IPS-15b (cell line): ENCODE results near the gene SIRPA.

Experiments used
- H3K27me3 ChIP-seq: one replicate; pipeline ENCODE4 v1.6.1; 2013; ENCODE audit warnings: low read length; ENCODE audit not compliant: control insufficient read depth, insufficient read depth
- H3K36me3 ChIP-seq: one replicate; pipeline ENCODE4 v1.6.1; 2013; ENCODE audit warnings: low read length; ENCODE audit not compliant: control insufficient read depth, insufficient read depth
- H3K4me1 ChIP-seq: one replicate; pipeline ENCODE4 v1.6.1; 2013; ENCODE audit warnings: mild to moderate bottlenecking, low read length; ENCODE audit not compliant: control insufficient read depth, insufficient read depth
- H3K4me3 ChIP-seq: one replicate; pipeline ENCODE4 v1.5.1; 2013; ENCODE audit warnings: low read depth, low read length
- H3K9ac ChIP-seq: one replicate; pipeline ENCODE4 v1.6.1; 2013; ENCODE audit warnings: low read depth, mild to moderate bottlenecking, low read length
- H3K9me3 ChIP-seq: one replicate; pipeline ENCODE4 v1.6.1; 2013; ENCODE audit warnings: mild to moderate bottlenecking, low read length; ENCODE audit not compliant: control insufficient read depth, insufficient read depth

The SIRPA gene

DNA sequence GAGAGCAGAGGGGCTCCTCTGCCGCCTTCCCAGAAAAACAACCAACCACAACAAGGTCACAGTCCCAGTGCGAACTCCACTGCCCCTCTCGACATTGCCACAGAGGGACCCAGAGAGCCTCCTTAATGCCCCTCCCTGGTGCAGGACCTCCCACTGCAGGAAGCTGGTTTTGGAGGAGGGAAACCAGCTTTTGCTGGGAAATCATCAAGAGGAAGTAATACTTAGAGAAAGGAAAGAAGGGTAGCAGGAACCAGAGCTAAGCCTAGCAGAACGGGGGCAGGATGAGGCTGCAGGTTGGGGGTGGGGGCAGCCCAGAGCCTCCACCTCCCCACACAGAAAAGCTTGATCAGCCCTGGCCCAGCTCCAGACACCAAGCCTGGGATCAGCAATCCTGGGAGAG, 37.7 kb upstream of the SIRPA start:
- Histone ChIP-seq H3K27me3 (no peaks in the 10 kb centered on the region), H3K4me1 (peaks cover 2% of the 10 kb centered on the region), H3K9ac (no peak overlapping the region), H3K4me3 (no peak overlapping the region), H3K9me3 (no peaks in the 10 kb centered on the region), H3K36me3 (no peaks in the 10 kb centered on the region)

DNA sequence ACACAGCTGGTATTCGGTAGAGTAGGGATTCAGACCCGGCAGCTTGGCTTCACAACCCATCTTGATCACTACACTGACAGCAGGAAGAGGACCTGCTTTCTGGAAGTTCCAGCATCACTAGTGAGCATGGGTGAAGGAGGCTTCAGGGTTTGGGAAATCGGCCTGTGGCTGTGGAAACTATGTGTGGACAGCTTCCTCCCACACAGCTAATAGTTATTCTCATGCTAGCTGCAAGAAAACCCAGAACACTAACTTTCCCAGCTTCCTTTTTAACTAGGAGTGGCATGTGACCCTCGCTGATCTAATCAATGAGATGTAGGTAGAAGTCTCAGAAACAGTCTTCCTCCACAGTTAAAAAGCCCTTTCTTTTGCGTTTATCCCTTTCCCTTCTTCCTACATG, 36.3 kb upstream of the SIRPA start:
- H3K36me3 ChIP-seq, result no peaks in the 10 kb centered on the region
- no peak overlapping the region for H3K9ac ChIP-seq
- H3K27me3 ChIP-seq, result no peaks in the 10 kb centered on the region
- no peaks in the 10 kb centered on the region for H3K4me1 ChIP-seq
- H3K9me3 ChIP-seq, result no peaks in the 10 kb centered on the region
- H3K4me3 ChIP-seq, result no peak overlapping the region

DNA sequence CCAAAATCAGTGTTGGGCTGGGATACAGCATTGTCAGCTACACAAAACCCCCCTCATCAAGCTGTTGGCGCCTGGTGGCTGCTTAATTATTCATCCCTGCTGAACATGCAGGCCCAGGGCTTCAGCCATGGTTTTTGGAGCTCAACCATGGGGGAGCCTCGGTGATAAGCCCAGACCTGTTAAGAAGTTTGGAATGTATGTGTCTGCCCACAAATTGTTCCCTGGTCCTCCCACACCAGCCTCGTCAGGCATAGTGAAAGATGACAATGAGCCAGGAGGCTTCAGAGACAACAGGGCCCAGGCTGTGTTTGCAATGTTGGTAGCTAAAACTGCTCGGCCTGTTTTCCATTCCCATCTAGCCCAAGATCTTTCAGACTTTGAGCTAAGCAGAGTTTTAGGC, 34.8 kb upstream of the SIRPA start:
- no peaks in the 10 kb centered on the region for H3K36me3 ChIP-seq
- no peaks in the 10 kb centered on the region for H3K4me1 ChIP-seq
- no peaks in the 10 kb centered on the region for H3K27me3 ChIP-seq
- no peaks in the 10 kb centered on the region for H3K9me3 ChIP-seq
- H3K9ac ChIP-seq, result no peak overlapping the region
- H3K4me3 ChIP-seq, result no peak overlapping the region

DNA sequence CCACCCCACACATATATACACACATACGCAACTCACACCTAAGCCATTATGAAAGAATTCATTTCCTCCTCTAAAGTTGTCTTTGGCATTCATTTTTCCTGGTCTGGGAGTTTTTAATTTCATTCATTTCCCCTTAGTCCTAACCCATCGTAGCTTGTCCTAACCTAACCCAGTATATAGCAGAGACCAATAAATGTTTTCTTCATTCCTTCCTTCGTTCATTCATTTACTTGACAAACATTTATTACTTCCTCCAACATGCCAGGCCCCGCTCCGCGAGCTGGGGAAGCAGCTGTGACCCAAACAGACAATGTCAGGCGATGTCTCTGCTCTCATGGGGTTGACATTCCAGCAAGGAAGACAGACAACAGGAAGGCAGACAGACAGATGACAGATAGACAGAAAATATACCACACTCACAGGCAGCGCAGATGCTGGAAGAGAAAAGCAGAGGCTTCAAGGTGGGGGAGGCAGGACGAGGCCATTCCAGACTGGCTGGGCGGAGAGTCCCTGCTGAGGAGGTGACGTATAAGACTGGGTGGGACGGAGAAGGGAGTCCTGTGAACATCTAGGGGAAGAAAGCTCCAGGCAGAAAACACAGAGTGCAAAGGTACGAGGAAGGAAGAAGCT, 33.7 kb upstream of the SIRPA start:
- no peak overlapping the region for H3K9ac ChIP-seq
- no peaks in the 10 kb centered on the region for H3K36me3 ChIP-seq
- H3K4me1 ChIP-seq, result no peaks in the 10 kb centered on the region
- H3K27me3 ChIP-seq, result no peaks in the 10 kb centered on the region
- H3K4me3 ChIP-seq, result no peak overlapping the region
- H3K9me3 ChIP-seq, result no peaks in the 10 kb centered on the region

DNA sequence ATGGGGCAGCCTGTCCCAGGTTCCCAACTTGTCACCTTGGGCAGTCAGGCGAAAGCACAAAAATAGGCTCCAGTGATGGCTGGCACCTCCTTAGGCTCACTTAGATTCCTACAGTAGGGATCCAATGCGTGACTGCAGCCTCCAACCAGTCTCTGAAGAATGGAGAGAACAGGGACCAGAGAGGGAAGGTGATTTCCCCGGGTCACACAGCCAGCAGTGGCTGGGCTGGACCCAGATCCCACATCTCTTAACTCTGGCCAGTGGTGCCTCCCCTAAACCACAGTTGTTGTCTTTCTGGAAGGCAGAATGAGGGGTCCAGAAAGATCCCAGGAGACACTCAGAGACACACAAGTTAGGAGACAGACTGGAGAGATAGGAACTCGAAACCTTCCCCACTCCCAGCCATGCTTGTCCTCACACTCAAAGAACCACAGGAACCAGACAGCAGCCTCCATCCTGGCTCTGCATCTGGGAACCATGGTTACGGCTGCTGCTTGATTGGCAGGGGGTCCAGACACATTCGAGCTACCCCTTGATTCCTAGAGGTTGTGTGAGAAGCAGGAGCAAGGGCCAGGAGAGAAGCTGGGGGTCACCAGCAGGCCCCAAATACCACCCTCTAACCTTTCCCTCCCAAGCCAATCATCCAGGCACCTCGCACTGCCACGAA, 33.1 kb upstream of the SIRPA start:
- Histone ChIP-seq H3K27me3 (no peaks in the 10 kb centered on the region), H3K9me3 (no peaks in the 10 kb centered on the region), H3K4me3 (no peak overlapping the region), H3K36me3 (no peaks in the 10 kb centered on the region), H3K4me1 (peaks cover 2% of the 10 kb centered on the region), H3K9ac (no peak overlapping the region)

DNA sequence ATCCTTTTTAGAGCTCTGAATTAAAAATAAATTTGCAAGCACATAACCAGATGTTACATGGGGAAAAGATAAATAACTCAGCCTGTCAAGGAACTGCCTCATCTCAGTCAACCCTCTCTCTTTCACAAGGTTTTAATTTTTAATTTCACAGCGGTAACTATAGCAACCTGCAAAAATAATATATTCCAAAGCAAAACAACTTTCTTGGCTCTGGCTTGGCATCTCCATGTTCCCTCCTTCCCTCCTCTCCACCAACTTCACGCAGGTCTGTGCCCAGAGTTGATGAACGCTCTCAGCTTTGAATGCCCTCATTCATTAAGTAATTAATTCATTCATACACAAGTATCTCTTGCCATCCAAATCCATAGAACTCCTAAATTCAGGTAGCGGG, 32.5 kb upstream of the SIRPA start:
- Histone ChIP-seq H3K4me3 (no peak overlapping the region), H3K4me1 (peaks cover 2% of the 10 kb centered on the region), H3K36me3 (no peaks in the 10 kb centered on the region), H3K9ac (no peak overlapping the region), H3K27me3 (no peaks in the 10 kb centered on the region), H3K9me3 (no peaks in the 10 kb centered on the region)

DNA sequence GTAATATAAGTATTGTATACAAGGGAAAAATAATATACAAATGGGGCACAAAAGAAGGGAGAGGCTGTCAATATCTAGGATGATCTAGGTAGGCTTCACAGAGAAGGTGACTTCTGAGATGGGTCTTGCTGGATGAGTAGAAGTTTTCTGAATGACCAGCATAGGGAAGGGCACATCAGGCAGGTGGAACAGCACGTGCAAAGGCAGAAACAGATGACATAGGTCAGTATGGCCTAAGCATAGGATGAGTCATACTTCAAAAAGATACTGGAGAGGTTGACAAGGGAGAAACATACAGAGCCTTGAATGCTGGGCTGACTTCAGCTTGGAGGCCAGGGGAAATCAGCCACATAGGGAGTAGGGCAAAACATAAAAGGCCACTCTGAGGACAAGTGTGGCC, 31.9 kb upstream of the SIRPA start:
- Histone ChIP-seq H3K27me3 (no peaks in the 10 kb centered on the region), H3K9me3 (no peaks in the 10 kb centered on the region), H3K36me3 (no peaks in the 10 kb centered on the region), H3K4me1 (peaks cover 2% of the 10 kb centered on the region), H3K9ac (no peak overlapping the region), H3K4me3 (no peak overlapping the region)

DNA sequence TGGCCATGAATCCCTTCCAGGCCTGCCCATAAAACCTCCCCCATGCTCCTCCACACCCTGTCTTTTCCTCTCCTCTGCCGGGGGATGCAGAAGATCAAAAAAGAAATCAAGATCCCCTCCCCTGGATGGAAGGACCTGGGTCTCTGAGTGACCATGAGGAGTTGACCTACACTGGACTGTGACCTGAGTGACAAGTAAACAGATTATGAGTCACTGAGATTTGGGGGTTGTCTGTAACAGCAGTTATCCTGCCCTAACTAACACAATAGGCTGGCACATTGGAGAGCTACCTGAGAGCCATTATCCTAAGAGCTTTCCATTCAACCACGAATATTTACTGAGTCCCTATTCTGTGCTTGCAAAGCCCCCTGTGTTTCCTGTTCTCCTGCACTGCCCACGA, 28.4 kb upstream of the SIRPA start:
- H3K4me3 ChIP-seq, result no peak overlapping the region
- H3K9ac ChIP-seq, result no peak overlapping the region
- no peaks in the 10 kb centered on the region for H3K27me3 ChIP-seq
- H3K4me1 ChIP-seq, result peaks cover 2% of the 10 kb centered on the region
- no peaks in the 10 kb centered on the region for H3K36me3 ChIP-seq
- no peaks in the 10 kb centered on the region for H3K9me3 ChIP-seq

DNA sequence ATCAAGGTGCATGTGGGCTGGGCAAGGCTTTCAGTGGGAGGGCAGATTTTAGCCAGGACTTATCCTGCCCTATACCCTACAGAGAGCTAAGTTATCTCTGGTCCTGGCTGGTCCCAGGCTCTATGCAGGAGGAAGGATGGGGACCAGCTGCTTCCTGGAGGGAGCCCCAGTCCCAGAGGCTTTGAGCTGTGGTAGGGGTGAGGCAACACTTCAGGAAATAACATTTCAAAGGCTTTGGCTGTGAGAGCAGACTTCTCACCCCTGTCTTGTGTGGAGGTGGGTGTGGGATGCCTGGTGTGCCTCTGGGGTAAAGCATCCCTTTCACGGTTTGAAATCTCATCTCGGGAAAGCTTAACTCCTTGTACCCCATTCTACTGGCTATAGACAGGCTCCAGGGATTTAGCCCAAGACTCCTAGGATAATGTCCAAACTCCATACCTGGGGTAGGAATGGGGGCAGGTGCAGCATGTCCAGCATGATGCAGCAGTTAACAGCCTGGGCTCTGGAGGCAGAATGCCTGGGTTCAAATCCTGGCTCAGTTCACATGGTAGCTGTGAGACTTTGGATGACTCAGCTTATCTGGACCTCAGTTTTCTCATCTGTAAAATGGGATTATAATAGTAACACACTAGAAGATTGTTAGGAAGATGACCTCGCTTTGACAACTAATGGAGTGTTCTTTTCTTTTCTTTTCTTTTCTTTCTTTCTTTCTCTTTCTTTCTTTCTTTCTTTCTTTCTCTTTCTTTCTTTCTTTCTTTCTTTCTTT, 27.5 kb upstream of the SIRPA start:
- Histone ChIP-seq H3K9ac (no peak overlapping the region), H3K4me3 (no peak overlapping the region), H3K9me3 (no peaks in the 10 kb centered on the region), H3K4me1 (peaks cover 2% of the 10 kb centered on the region), H3K36me3 (no peaks in the 10 kb centered on the region), H3K27me3 (no peaks in the 10 kb centered on the region)

DNA sequence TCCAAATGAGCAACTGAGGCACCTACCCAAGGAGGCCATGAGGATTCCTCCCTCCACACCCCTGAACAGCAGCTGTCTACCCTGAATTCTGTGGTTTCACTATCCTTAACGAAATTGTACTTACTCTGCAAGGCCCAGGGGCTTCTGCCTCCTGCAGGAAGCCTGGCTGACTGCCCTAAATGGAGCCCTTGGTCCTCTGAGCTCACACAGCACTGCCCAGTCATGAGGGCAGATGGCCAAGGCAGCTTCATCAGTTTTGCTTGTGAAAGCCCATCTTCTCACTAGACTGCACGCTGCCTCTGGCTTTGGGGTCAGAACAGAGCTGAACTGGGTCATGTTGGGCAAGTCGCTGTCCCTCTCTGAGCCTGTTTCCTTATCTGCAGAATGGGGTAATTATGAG, 26.4 kb upstream of the SIRPA start:
- H3K36me3 ChIP-seq, result no peaks in the 10 kb centered on the region
- no peaks in the 10 kb centered on the region for H3K27me3 ChIP-seq
- no peaks in the 10 kb centered on the region for H3K9me3 ChIP-seq
- peaks cover 2% of the 10 kb centered on the region for H3K4me1 ChIP-seq
- H3K9ac ChIP-seq, result no peak overlapping the region
- H3K4me3 ChIP-seq, result no peak overlapping the region

DNA sequence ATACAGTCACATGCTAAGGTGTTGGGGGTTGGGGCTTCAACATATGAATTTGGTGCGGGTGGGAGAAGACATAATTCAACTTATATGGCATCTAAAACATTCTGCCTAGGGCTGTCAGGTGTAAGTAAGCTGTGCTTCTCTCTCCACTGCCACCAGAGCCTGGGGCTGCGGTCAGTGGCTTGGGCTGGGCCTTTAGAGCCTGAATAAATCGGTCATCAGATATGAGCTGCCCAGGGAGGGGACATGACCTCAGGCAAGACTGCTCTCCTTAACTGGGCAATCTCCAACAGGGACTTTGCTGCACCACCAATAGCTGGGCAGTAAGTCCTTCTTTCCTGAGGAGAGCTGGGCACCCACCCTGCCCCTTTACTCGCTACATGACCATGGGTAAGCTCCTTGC, 24.9 kb upstream of the SIRPA start:
- Histone ChIP-seq H3K27me3 (no peaks in the 10 kb centered on the region), H3K36me3 (no peaks in the 10 kb centered on the region), H3K9ac (no peak overlapping the region), H3K4me3 (no peak overlapping the region), H3K9me3 (no peaks in the 10 kb centered on the region), H3K4me1 (peaks cover 2% of the 10 kb centered on the region)
